Kidney (tissue), 14 donors: ENCODE results near the gene PRR14L. TPM values are rescaled to one million over a fixed set of nuclear protein-coding genes. Genes with fewer than 3 reads are reported as not detected.
A peak's percentile ranks its signal among the peaks of the same experiment; 100 is the strongest.

ENCODE experiments used
- DNase-seq, 5 donors: peaks; one replicate each; pipeline ENCODE4 v3.0.0-alpha.2; 2013 to 2020
- FAIRE-seq: peaks from 2 replicates; lab custom pipeline; 2012; peaks lifted over from hg19 to GRCh38; lab: Jason Lieb, UNC
- H3K27ac ChIP-seq, 2 donors: one replicate each; pipeline ENCODE4 v1.7.0; 2013; ENCODE audit warnings: low read depth in 2 of 2, low read length in 2 of 2, inconsistent platforms in 1 of 2
- H3K27me3 ChIP-seq: one replicate; pipeline ENCODE4 v1.7.1; 2013; ENCODE audit warnings: low read length, inconsistent platforms; ENCODE audit not compliant: control insufficient read depth, insufficient read depth
- H3K36me3 ChIP-seq, 3 donors: one replicate each; pipeline versions ENCODE4 v1.7.0 to v1.7.1; 2013; ENCODE audit warnings: low read length in 3 of 3, control low read depth in 1 of 3, inconsistent platforms in 1 of 3; ENCODE audit not compliant: insufficient read depth in 3 of 3, control insufficient read depth in 2 of 3
- H3K4me1 ChIP-seq, 3 donors: one replicate each; pipeline versions ENCODE4 v1.7.0 to v1.7.1; 2013; ENCODE audit warnings: low read length in 3 of 3, inconsistent platforms in 1 of 3, low read depth in 1 of 3; ENCODE audit not compliant: control insufficient read depth in 2 of 3, insufficient read depth in 2 of 3
- H3K4me3 ChIP-seq, 3 donors: one replicate each; pipeline versions ENCODE4 v1.7.0 to v1.8.1; 2013; ENCODE audit warnings: low read length in 3 of 3, control low read depth in 1 of 3, inconsistent platforms in 1 of 3
- H3K9ac ChIP-seq, 3 donors: one replicate each; pipeline versions ENCODE4 v1.7.0 to v1.7.1; 2013; ENCODE audit warnings: low read length in 3 of 3, control low read depth in 1 of 3, inconsistent platforms in 1 of 3
- H3K9me3 ChIP-seq, 3 donors: one replicate each; pipeline versions ENCODE4 v1.7.0 to v1.7.1; 2013; ENCODE audit warnings: low read length in 3 of 3, control low read depth in 1 of 3, inconsistent platforms in 1 of 3; ENCODE audit not compliant: control insufficient read depth in 2 of 3, insufficient read depth in 1 of 3
- intact Hi-C: fragments of 100-400 bp; cut with DNase I; formaldehyde crosslinking; loops from one replicate; pipeline ENCODE4 v1.11.1; 2022
- polyA plus RNA-seq: library from polyadenylated mRNA; stranded (reverse); fragments of 350-450 nt; fragmentation: Illumina TruSeq; extraction: RNeasy Lipid Tissue Mini Kit (QIAGEN cat#74804); gene quantifications from one replicate; pipeline ENCODE4 v1.2.3, GENCODE V29; 2014; ENCODE audit warnings: low read depth, low replicate concordance; ENCODE audit not compliant: insufficient read depth
- total RNA-seq: library from RNA; stranded (reverse); fragmentation: NEBNext Ultra II Directional; extraction: Animal tissue kit (Norgen Biotek cat#: 25700); gene quantifications from one replicate; pipeline ENCODE4 v1.2.1, GENCODE V29; 2021
- TF ChIP-seq, protein P1 (sequence below): IDR thresholded peaks from 3 replicates; pipeline ENCODE4 v1.5.1; 2012; ENCODE audit warnings: mild to moderate bottlenecking, moderate library complexity, borderline replicate concordance; ENCODE audit not compliant: insufficient read depth; ENCODE audit errors: extremely low read depth
- donor health status: control.
- donor health status: control.
- donor health status: control.
- donor health status: control.
- donor health status: control.
- donor health status: DM: yes; HTN: yes; CAD: no.
- donor health status: Normal renal cell carcinoma (clear cell type).

The PRR14L gene
- total and polyA plus RNA-seq, 2 donors from 2014 or later: 5.1 to 45.3 TPM

DNA sequence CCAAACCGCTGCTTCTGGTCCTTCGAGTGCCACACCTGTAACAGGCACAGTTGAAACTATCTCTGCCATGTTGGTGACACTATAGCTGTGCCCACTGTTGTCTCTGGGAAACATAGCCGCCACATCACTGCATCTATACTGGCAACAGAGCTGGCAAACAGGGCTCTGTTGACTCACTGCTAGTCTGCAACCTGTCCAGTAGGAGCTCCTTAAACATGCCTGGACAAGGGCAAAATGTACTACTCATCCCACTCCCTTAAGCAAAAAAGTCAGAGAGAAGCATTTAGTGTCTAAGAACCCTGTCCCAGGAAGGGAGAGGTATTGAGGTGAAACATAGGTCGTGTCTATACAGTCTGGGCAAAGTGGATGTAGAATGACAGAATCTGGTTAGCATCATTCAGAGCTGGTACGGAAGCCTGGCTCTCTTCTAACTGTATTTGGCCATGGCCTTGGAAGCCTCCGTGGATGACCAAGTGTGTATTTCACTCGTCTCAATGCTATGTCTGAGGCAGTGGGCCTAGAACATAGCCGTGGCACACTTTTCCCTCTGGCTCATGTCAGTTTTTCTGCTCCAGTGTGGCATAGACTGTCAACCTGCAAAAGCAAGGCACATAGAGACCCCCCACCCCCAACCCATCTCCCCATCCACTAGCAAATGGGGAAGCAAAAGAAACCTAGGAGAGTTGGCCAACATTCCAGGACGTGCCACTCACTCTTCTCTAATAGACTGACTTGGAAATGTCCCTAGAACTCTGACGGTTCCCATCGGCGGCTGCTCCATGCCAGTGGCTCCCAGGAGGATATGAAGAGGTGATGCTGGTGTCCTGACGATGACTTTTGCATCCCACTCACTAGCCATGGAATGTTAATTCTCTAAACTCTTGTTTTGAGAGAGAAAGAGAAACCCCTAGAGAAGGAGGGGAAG, 66.5 kb downstream of the PRR14L start:
- peaks cover 0 to 15% (median 9%) of the 10 kb centered on the region in 3 donors for H3K36me3 ChIP-seq
- H3K27me3 ChIP-seq: no peaks in the 10 kb centered on the region
- H3K9ac ChIP-seq: no peak overlapping the region
- H3K9me3 ChIP-seq: no peaks in the 10 kb centered on the region
- DNase-seq (peak in 1 of 5 donors; percentile 25), FAIRE-seq (no peak)
- no peaks in the 10 kb centered on the region for H3K4me1 ChIP-seq
- no peak overlapping the region for H3K27ac ChIP-seq
- intact Hi-C loops: no loop called here
- TF ChIP-seq, protein P1, sequence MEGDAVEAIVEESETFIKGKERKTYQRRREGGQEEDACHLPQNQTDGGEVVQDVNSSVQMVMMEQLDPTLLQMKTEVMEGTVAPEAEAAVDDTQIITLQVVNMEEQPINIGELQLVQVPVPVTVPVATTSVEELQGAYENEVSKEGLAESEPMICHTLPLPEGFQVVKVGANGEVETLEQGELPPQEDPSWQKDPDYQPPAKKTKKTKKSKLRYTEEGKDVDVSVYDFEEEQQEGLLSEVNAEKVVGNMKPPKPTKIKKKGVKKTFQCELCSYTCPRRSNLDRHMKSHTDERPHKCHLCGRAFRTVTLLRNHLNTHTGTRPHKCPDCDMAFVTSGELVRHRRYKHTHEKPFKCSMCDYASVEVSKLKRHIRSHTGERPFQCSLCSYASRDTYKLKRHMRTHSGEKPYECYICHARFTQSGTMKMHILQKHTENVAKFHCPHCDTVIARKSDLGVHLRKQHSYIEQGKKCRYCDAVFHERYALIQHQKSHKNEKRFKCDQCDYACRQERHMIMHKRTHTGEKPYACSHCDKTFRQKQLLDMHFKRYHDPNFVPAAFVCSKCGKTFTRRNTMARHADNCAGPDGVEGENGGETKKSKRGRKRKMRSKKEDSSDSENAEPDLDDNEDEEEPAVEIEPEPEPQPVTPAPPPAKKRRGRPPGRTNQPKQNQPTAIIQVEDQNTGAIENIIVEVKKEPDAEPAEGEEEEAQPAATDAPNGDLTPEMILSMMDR: no peak
- H3K4me3 ChIP-seq: no peak overlapping the region

DNA sequence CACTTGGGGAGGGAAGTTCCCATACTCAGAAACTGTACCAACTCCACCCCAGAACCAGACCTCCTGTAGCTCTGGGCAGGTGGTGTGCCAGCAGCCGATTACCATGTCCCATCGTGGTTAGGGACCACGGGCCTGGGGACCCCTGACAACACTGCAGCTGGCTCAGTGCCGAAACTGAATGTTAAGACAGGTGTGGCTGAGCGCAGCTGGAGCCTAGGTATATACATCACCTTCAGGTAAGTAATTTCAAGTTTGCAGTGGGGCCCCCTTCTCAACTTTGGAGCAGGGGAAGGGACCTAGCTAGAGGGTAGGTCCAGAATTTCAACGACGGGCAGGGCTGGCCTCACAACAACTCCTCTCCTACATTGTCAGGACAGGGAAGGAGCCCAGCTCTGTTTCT, 67.2 kb downstream of the PRR14L start:
- intact Hi-C loops: no loop called here
- Histone ChIP-seq H3K4me3 (no peak overlapping the region), H3K9me3 (no peaks in the 10 kb centered on the region), H3K27me3 (no peaks in the 10 kb centered on the region), H3K4me1 (no peaks in the 10 kb centered on the region), H3K36me3 (peaks cover 0 to 15% (median 9%) of the 10 kb centered on the region in 3 donors), H3K27ac (no peak overlapping the region), H3K9ac (no peak overlapping the region)
- FAIRE-seq (no peak), DNase-seq (peak in 1 of 5 donors; percentile 46)
- TF ChIP-seq, protein P1: no peak

DNA sequence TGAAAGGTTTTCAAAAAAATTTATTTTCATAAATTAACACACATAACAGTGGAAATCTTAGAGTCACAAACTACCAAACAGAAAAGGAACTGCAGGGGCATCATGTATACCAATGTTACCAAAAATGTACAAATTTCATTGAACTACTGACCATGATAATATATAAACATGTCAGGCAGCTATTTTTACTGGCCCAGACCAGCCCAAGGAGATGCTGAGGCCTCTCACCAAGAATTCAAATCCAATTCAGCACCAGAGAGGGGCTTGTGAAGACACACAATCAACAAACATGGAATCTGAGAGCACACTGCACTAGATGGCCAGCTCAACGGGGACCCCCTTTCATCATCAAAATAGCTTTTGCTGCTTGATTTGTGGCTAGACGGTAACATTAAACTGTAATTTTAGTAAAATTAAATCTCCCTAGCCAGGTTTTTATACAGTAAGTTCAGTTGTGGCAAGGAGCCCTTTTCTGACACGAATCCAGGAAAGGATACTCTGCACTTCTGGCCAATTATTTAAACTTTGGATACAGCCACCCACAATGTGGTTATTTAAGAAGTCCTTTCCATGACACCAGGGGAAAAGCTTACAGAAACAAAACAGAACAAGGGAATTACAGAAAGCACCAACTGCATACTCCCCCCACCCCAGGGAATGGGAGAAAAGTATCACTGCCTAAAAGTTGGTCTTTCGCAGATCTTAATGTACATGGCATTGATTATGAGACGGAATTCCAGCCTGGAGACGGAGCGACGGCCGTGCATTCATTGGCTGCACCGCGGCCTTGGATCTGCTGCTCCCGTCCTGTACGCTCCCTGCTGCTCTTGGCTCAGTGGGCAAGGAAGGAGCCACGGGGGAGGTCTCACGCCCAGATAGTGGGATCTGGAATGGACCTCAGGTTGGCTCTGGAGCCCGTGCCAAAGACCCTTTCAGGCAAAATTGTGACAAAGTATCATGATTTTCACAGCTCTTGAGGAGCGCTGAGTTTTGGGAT, 68.3 kb downstream of the PRR14L start:
- Histone ChIP-seq H3K4me3 (no peak overlapping the region), H3K9me3 (no peaks in the 10 kb centered on the region), H3K36me3 (peaks cover 0 to 14% (median 9%) of the 10 kb centered on the region in 3 donors), H3K27me3 (no peaks in the 10 kb centered on the region), H3K4me1 (no peaks in the 10 kb centered on the region), H3K27ac (no peak overlapping the region), H3K9ac (no peak overlapping the region)
- TF ChIP-seq, protein P1: no peak
- DNase-seq: no peak
- FAIRE-seq: no peak
- intact Hi-C loops: no loop called here
